GM12878 (cell line): ENCODE results near the gene ANKRD55. TPM values are rescaled to one million over a fixed set of nuclear protein-coding genes. Genes with fewer than 3 reads are reported as not detected.

ENCODE experiments used
- ATAC-seq: fragments of 200-7000 bp; cut with Tn5 transposase; 3 replicates; pipeline ENCODE4 v1.9.1; 2020; ENCODE audit warnings: mild to moderate bottlenecking, moderate library complexity
- BruUV-seq: library from RNA; stranded (reverse); fragments of 400-500 nt; replicated peaks from 2 replicates; lab custom pipeline; 2021; lab: Mats Ljungman, UMichigan
- CTCF ChIA-PET: fragments of 300-600 bp; sonication (Branson Sonifier 250); formaldehyde crosslinking; extraction: SDS; loops from one replicate; lab custom pipeline; 2021; ENCODE audit warnings: inconsistent platforms; lab: Yijun Ruan, JAX
- POLR2A ChIA-PET: fragments of 350-600 bp; formaldehyde crosslinking; extraction: SDS; loops from one replicate; lab custom pipeline; 2021; ENCODE audit warnings: inconsistent platforms; lab: Charles Lee
- RAD21 ChIA-PET: fragments of 300-600 bp; sonication (Branson Sonifier 250); formaldehyde crosslinking; loops from one replicate; lab custom pipeline; 2023; ENCODE audit warnings: antibody characterized with exemption; ENCODE audit not compliant: unreplicated experiment; lab: Charles Lee
- SMC1A ChIA-PET: fragments of 300-600 bp; sonication (Branson Sonifier 250); formaldehyde crosslinking; loops from one replicate; lab custom pipeline; 2023; ENCODE audit not compliant: unreplicated experiment, uncharacterized antibody; lab: Charles Lee
- DNase-seq: peaks from one replicate; pipeline ENCODE4 v3.0.0-alpha.2; 2011; ENCODE audit warnings: low read depth, low spot score
- FAIRE-seq: peaks from 3 replicates; lab custom pipeline; 2011; peaks lifted over from hg19 to GRCh38; lab: Jason Lieb, UNC
- H2AFZ ChIP-seq: 2 replicates; pipeline ENCODE4 v1.6.0; 2011; ENCODE audit warnings: low read depth, low read length, control low read depth; ENCODE audit not compliant: control insufficient read depth
- H3K27ac ChIP-seq: 2 replicates; pipeline ENCODE4 v1.5.1; 2011; ENCODE audit warnings: control low read depth; ENCODE audit not compliant: control insufficient read depth, insufficient read depth
- H3K27me3 ChIP-seq, 2 experiments: replicated peaks in 1 of 2; 2 replicates each; pipeline versions ENCODE4 v1.6.0 to v1.6.1; 2011; ENCODE audit warnings: low read length in 1 of 2; ENCODE audit not compliant: control insufficient read depth in 2 of 2, insufficient read depth in 2 of 2
- H3K36me3 ChIP-seq, 2 experiments: 2 replicates each; pipeline ENCODE4 v1.5.1; 2011; ENCODE audit warnings: low read length in 1 of 2; ENCODE audit not compliant: control insufficient read depth in 2 of 2, insufficient read depth in 2 of 2
- H3K4me1 ChIP-seq: 2 replicates; pipeline ENCODE4 v1.6.1; 2011; ENCODE audit warnings: mild to moderate bottlenecking, low read length, moderate library complexity, mixed read lengths; ENCODE audit not compliant: control insufficient read depth, insufficient read depth
- H3K4me2 ChIP-seq: 2 replicates; pipeline ENCODE4 v1.6.0; 2011; ENCODE audit warnings: control low read depth; ENCODE audit not compliant: control insufficient read depth, insufficient read depth
- H3K4me3 ChIP-seq: fragments of 200-600 bp; sonication (generic); 2 replicates; pipeline ENCODE4 v1.5.1; 2016
- H3K79me2 ChIP-seq: 2 replicates; pipeline ENCODE4 v1.6.0; 2011; ENCODE audit warnings: low read length; ENCODE audit not compliant: control insufficient read depth, insufficient read depth
- H3K9ac ChIP-seq: 2 replicates; pipeline ENCODE4 v1.8.0; 2011; ENCODE audit warnings: low read length, control low read depth, mixed read lengths; ENCODE audit not compliant: control insufficient read depth, insufficient read depth
- H3K9me3 ChIP-seq: replicated peaks from 3 replicates; pipeline ENCODE4 v1.5.1; 2011; ENCODE audit warnings: mild to moderate bottlenecking, low read length; ENCODE audit not compliant: control insufficient read depth, insufficient read depth
- H4K20me1 ChIP-seq: 2 replicates; pipeline ENCODE4 v1.6.0; 2011; ENCODE audit not compliant: control insufficient read depth, insufficient read depth
- ATF3 ChIP-seq: IDR thresholded peaks from 2 replicates; pipeline ENCODE4 v1.6.1; 2011; ENCODE audit warnings: low read depth, mild to moderate bottlenecking, low read length, moderate library complexity, borderline replicate concordance; ENCODE audit errors: extremely low read depth
- BHLHE40 ChIP-seq, 2 experiments: fragments of 450-650 bp in 1 of 2; IDR thresholded peaks; 2 replicates each; pipeline ENCODE4 v1.6.1; 2011 to 2017; ENCODE audit warnings: low read depth in 2 of 2, borderline replicate concordance in 1 of 2, improper control_type of control experiment in 1 of 2, low read length in 1 of 2, mild to moderate bottlenecking in 1 of 2
- FOXM1 ChIP-seq: IDR thresholded peaks from 2 replicates; pipeline ENCODE4 v1.6.1; 2012; ENCODE audit warnings: low read depth, mild to moderate bottlenecking, inconsistent platforms, low read length, moderate library complexity
- HSF1 ChIP-seq: fragments of 150-350 bp; IDR thresholded peaks from 2 replicates; pipeline ENCODE4 v1.6.1; 2014; ENCODE audit warnings: mild to moderate bottlenecking, low read depth, low read length
- KLF5 ChIP-seq: fragments of 450-650 bp; IDR thresholded peaks from 2 replicates; pipeline ENCODE4 v1.6.1; 2014; ENCODE audit warnings: mild to moderate bottlenecking; ENCODE audit not compliant: partially characterized antibody
- NBN ChIP-seq: fragments of 450-650 bp; IDR thresholded peaks from 2 replicates; pipeline ENCODE4 v1.6.1; 2016
- POU2F2 ChIP-seq: IDR thresholded peaks from 3 replicates; pipeline ENCODE4 v1.6.1; 2011; ENCODE audit warnings: low read depth, mild to moderate bottlenecking, low read length, borderline replicate concordance
- RELA ChIP-seq: fragments of 450-650 bp; IDR thresholded peaks from 2 replicates; pipeline ENCODE4 v1.8.0; 2014; ENCODE audit warnings: borderline replicate concordance; ENCODE audit not compliant: partially characterized antibody
- TAF1 ChIP-seq: IDR thresholded peaks from 2 replicates; pipeline ENCODE4 v1.6.1; 2011; ENCODE audit warnings: mild to moderate bottlenecking, low read depth, low read length, borderline replicate concordance
- WGBS: methylation state at CpG from one replicate; pipeline ENCODE4 v1.1.6; 2016; ENCODE audit warnings: low lambda C conversion rate; ENCODE audit not compliant: insufficient replicate concordance, insufficient coverage; ENCODE audit errors: missing lambda C conversion rate; 5-methylcytosine and 5-hydroxymethylcytosine counted together
- in situ Hi-C: fragments of 300-500 bp; cut with MboI; formaldehyde crosslinking; loops from 9 replicates; pipeline ENCODE4 v1.14.3; 2018; ENCODE audit warnings: mixed read lengths
- intact Hi-C: fragments of 100-400 bp; cut with micrococcal nuclease; formaldehyde crosslinking; loops from one replicate; pipeline ENCODE4 v1.14.2; 2022; ENCODE audit not compliant: unreplicated experiment
- polyA plus RNA-seq, 11 experiments: library from polyadenylated mRNA; depleted of rRNA in 4 of 11; unstranded in 6 of 11; stranded (reverse) in 5 of 11; fragments of >200 nt; fragmentation: Nextera tagmentation in 4 of 11; fragmentation: Illumina TruSeq in 1 of 11; extraction: Ambion mirVana in 4 of 11; extraction: Trizol in 1 of 11; gene quantifications; 1 replicate in 1 of 11; 2 replicates in 10 of 11; pipeline versions ENCODE4 v1.2.1 to v1.2.3, GENCODE V29; 2011 to 2016; ENCODE audit warnings: inconsistent platforms in 2 of 11, missing spikeins in 2 of 11, low read depth in 1 of 11
- total RNA-seq, 4 experiments: library from RNA; depleted of rRNA in 3 of 4; stranded (reverse); fragments of >200 nt in 3 of 4; fragmentation: Illumina TruSeq in 1 of 4; extraction: Trizol in 1 of 4; gene quantifications; 2 replicates each; pipeline versions ENCODE4 v1.2.1 to v1.2.3, GENCODE V29; 2013 to 2021
- TF ChIP-seq, protein P1 (sequence below): IDR thresholded peaks from 2 replicates; pipeline ENCODE4 v1.6.1; 2012; ENCODE audit warnings: mild to moderate bottlenecking, low read depth, low read length
- TF ChIP-seq, protein P2 (sequence below): fragments of 450-650 bp; formaldehyde crosslinking; IDR thresholded peaks from 2 replicates; pipeline ENCODE4 v1.5.0; 2022; ENCODE audit warnings: mild to moderate bottlenecking, missing genetic modification characterization

The ANKRD55 gene
- total and polyA plus RNA-seq, 10 of the 15 experiments (the other 5 are each of a cell fraction or from before 2014, with no cell fraction given): 0.04 TPM; not detected in 9

DNA sequence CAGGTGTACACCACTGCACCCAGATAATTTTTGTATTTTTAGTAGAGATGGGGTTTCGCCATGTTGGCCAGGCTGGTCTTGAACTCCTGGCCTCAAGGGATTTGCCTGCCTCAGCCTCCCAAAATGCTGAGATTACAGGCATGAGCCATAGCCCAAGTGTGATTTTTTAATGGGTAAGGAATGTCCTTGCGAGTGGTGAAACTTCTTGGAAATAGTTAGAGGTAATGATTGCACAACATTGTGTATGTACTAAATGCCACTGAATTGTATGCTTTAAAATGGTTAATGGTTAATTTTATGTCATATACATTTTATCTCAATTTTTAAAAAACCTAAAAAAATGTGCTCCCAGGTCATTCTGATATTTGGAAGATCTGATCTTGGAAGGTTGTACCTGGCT, 178.5 kb downstream of the ANKRD55 start:
- intact Hi-C loops: no loop called here
- no peak for FAIRE-seq
- SMC1A ChIA-PET: interaction anchor here (0.6 to 8.5 kb wide), 4 partner anchors 17 to 138 kb away, joined by 3 to 42 read pairs (median 3); partner anchors contain the start of gene IL6ST
- Histone ChIP-seq H3K4me3 (no peak overlapping the region), H3K27me3 (no peaks in the 10 kb centered on the region), H3K9me3 (peaks cover 12% of the 10 kb centered on the region), H3K27ac (no peak overlapping the region), H4K20me1 (no peaks in the 10 kb centered on the region), H3K79me2 (no peaks in the 10 kb centered on the region), H3K36me3 (no peaks in the 10 kb centered on the region)
- POLR2A ChIA-PET: no interaction called here
- in situ Hi-C loops: loop anchor here (5.0 kb wide), 1 partner anchor 62 kb away; the partner anchor contains the start of gene IL6ST
- CTCF ChIA-PET: no interaction called here
- DNase-seq: no peak
- TF ChIP-seq, protein P1, sequence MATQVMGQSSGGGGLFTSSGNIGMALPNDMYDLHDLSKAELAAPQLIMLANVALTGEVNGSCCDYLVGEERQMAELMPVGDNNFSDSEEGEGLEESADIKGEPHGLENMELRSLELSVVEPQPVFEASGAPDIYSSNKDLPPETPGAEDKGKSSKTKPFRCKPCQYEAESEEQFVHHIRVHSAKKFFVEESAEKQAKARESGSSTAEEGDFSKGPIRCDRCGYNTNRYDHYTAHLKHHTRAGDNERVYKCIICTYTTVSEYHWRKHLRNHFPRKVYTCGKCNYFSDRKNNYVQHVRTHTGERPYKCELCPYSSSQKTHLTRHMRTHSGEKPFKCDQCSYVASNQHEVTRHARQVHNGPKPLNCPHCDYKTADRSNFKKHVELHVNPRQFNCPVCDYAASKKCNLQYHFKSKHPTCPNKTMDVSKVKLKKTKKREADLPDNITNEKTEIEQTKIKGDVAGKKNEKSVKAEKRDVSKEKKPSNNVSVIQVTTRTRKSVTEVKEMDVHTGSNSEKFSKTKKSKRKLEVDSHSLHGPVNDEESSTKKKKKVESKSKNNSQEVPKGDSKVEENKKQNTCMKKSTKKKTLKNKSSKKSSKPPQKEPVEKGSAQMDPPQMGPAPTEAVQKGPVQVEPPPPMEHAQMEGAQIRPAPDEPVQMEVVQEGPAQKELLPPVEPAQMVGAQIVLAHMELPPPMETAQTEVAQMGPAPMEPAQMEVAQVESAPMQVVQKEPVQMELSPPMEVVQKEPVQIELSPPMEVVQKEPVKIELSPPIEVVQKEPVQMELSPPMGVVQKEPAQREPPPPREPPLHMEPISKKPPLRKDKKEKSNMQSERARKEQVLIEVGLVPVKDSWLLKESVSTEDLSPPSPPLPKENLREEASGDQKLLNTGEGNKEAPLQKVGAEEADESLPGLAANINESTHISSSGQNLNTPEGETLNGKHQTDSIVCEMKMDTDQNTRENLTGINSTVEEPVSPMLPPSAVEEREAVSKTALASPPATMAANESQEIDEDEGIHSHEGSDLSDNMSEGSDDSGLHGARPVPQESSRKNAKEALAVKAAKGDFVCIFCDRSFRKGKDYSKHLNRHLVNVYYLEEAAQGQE: no peak
- TF ChIP-seq, protein P2, sequence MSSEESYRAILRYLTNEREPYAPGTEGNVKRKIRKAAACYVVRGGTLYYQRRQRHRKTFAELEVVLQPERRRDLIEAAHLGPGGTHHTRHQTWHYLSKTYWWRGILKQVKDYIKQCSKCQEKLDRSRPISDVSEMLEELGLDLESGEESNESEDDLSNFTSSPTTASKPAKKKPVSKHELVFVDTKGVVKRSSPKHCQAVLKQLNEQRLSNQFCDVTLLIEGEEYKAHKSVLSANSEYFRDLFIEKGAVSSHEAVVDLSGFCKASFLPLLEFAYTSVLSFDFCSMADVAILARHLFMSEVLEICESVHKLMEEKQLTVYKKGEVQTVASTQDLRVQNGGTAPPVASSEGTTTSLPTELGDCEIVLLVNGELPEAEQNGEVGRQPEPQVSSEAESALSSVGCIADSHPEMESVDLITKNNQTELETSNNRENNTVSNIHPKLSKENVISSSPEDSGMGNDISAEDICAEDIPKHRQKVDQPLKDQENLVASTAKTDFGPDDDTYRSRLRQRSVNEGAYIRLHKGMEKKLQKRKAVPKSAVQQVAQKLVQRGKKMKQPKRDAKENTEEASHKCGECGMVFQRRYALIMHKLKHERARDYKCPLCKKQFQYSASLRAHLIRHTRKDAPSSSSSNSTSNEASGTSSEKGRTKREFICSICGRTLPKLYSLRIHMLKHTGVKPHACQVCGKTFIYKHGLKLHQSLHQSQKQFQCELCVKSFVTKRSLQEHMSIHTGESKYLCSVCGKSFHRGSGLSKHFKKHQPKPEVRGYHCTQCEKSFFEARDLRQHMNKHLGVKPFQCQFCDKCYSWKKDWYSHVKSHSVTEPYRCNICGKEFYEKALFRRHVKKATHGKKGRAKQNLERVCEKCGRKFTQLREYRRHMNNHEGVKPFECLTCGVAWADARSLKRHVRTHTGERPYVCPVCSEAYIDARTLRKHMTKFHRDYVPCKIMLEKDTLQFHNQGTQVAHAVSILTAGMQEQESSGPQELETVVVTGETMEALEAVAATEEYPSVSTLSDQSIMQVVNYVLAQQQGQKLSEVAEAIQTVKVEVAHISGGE (CRISPR knock-in tag): no peak
- TF ChIP-seq NBN: no peak
- no peak for TF ChIP-seq HSF1
- no peak for TF ChIP-seq BHLHE40 (IDR thresholded peaks at IDR 0.05; ENCODE audit: borderline replicate concordance in 1 of 2, low read depth in 2 of 2, low read length in 1 of 2)
- no peak for TF ChIP-seq POU2F2
- no peak for TF ChIP-seq RELA
- no peak for TF ChIP-seq TAF1
- TF ChIP-seq FOXM1: no peak
- no peak for TF ChIP-seq KLF5
- no peak for TF ChIP-seq ATF3
- TF ChIP-seq, all 136 proteins: peak for 0
- Histone ChIP-seq H3K4me2 (no peak overlapping the region), H3K4me1 (peaks cover 35% of the 10 kb centered on the region), H3K9ac (no peak overlapping the region), H2AFZ (no peak overlapping the region)
- no TSS peak for BruUV-seq
- 81% methylated on average over 2 of the region's 2 CpGs for WGBS
- RAD21 ChIA-PET: interaction anchor here (6.5 kb wide), 1 partner anchor 61 kb away, joined by 77 read pairs; the partner anchor contains the start of gene IL6ST
- ATAC-seq: no peak
